Anterior cingulate cortex (tissue), 58 donors: ENCODE measurements around the gene HDHD5.

Experiments
- DNase-seq, 58 donors: peaks; one replicate each; lab custom pipeline; 2025; lab: John Stamatoyannopoulos, UW

The HDHD5 gene

GRCh38 chr22:17108256-17109112 lies 50.6 kb downstream of the HDHD5 start:
- DNase-seq, result no peak

GRCh38 chr22:17107547-17107810 lies 51.6 kb downstream of the HDHD5 start:
- DNase-seq, result no peak

- DNase-seq, result peak in 2 of 58 donors; percentile 20 to 43
These were observed 52.1 kb downstream of the HDHD5 start for GRCh38 chr22:17106785-17107546.

GRCh38 chr22:17106161-17106784 lies 52.8 kb downstream of the HDHD5 start:
- no peak for DNase-seq

GRCh38 chr22:17105143-17106129 lies 53.6 kb downstream of the HDHD5 start:
- DNase-seq, result no peak

GRCh38 chr22:17104336-17104935 lies 54.6 kb downstream of the HDHD5 start:
- DNase-seq, result no peak

GRCh38 chr22:17103351-17103750 lies 55.7 kb downstream of the HDHD5 start:
- no peak for DNase-seq

GRCh38 chr22:17102297-17102667 lies 56.8 kb downstream of the HDHD5 start:
- no peak for DNase-seq

- DNase-seq, result peak in 4 of 58 donors; percentile 9 to 45 (median 28)
These were observed 57.4 kb downstream of the HDHD5 start for GRCh38 chr22:17101475-17102296.

GRCh38 chr22:17100621-17101020 lies 58.5 kb downstream of the HDHD5 start:
- no peak for DNase-seq

- DNase-seq, result peak in 5 of 58 donors; percentile 10 to 55 (median 35)
These were observed 60.7 kb downstream of the HDHD5 start for GRCh38 chr22:17098379-17098819.

GRCh38 chr22:17097701-17098100 lies 61.4 kb downstream of the HDHD5 start:
- no peak for DNase-seq

- DNase-seq, result no peak
These were observed 62.0 kb downstream of the HDHD5 start for GRCh38 chr22:17097062-17097461.

GRCh38 chr22:17096071-17096470 lies 63.0 kb downstream of the HDHD5 start:
- no peak for DNase-seq

- DNase-seq, result no peak
These were observed 63.5 kb downstream of the HDHD5 start for GRCh38 chr22:17095538-17095937.

GRCh38 chr22:17093081-17093480 lies 66.0 kb downstream of the HDHD5 start:
- no peak for DNase-seq

- DNase-seq, result no peak
These were observed 67.2 kb downstream of the HDHD5 start for GRCh38 chr22:17091851-17092250.

GRCh38 chr22:17090550-17090949 lies 68.5 kb downstream of the HDHD5 start:
- no peak for DNase-seq
